Lower leg skin (tissue), 3 donors: Measurements from ENCODE around the gene HSPB6.

ENCODE experiments used
- CTCF ChIP-seq, 3 donors: fragments of 450-650 bp; IDR thresholded peaks; one replicate each; pipeline ENCODE4 v1.5.1; 2016; ENCODE audit warnings: antibody characterized with exemption in 3 of 3, mild to moderate bottlenecking in 3 of 3, moderate library complexity in 2 of 3
- POLR2A ChIP-seq, 2 donors: fragments of 450-650 bp; IDR thresholded peaks; one replicate each; pipeline ENCODE4 v1.6.1; 2016 to 2017; ENCODE audit warnings: antibody characterized with exemption in 2 of 2, mild to moderate bottlenecking in 1 of 2, moderate library complexity in 1 of 2

DNA sequence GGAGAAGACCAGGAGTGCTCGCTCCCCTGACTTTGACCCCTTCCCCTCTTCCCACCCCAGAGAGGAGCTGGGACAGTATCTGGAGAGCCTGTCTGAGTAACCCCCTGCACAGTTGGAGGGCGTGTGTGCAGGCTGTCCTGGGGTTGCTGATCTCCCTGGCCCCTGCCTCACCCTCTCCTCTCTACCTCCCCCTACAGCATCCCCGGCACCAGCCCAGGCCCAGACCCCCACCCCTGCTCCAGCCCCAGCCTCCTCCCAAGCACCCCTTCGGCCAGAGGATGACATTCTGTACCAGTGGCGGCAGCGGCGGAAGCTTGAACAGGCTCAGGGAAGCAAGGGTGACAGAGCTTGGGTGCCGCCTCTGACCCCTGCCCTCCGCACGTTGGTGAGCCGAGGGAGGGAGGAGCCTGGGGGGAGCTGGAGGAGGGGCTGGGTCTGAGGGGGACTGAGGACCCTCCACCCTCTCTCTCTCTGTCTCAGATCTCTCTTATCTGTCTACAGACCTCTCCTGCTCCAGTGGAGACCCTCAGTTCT lies 9.8 kb upstream of the HSPB6 start:
- no peak for TF ChIP-seq CTCF (IDR thresholded peaks at IDR 0.05)
- TF ChIP-seq POLR2A (IDR thresholded peaks at IDR 0.05), result no peak
